HG02798 (cell line): ENCODE data around the gene JMJD1C.
"Not testable (repeated sequence)": the region's sequence is repeated elsewhere in the genome, so short reads cannot be mapped to it uniquely, and the experiment has no call there.

Experiments
- ATAC-seq: cut with Tn5 transposase; IDR thresholded peaks from one replicate; pipeline ENCODE4 v1.9.1; 2021; ENCODE audit warnings: mild to moderate bottlenecking; ENCODE audit not compliant: unreplicated experiment, poor library complexity

Gene JMJD1C

DNA sequence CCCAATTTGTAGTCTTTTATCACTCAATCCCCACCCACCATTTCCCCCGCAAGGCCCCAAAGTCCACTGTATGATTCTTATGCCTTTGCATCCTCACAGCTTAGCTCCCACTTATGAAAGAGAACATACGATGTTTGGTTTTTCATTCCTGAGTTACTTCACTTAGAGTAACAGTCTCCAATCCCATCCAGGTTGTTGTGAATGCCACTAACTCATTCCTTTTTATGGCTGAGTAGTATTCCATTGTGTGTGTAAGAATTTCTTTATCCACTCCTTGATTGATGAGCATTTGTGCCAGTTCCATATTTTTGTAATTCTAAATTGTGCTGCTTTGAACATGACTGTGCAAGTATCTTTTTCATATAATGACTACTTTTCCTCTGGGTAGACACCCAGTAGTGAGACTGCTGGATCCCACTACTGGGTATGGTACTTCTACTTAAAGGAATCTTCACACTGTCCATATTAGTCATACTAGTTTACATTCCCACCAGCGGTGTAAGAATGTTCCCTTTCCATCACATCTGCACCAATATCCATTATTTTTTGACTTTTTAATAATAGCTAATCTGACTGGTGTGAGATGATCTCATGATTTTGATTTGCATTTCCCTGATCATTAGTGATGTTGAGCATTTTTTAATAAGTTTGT, 152.6 kb downstream of the JMJD1C start:
- no peak for ATAC-seq

- ATAC-seq: no peak
These were observed 157.1 kb downstream of the JMJD1C start for GRCh38 chr10:63308628-63309027.

DNA sequence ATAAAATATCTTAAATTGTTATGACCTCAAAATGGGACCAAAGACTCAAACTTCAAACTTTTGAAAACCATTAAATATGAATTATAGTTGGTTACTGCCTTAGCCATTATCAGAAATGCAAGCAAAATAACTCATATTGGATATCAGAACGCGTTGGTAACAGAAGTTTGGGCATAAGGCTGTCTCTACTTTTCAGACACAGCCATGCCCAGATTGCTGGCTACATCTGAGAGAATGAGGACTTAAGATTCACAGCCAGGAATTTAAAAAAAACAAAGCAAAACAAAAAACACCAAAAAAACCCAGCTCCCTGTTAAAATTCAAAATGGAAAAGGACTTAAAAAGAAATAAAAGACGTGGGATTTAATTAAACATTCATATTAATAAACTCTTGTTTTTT, 161.6 kb downstream of the JMJD1C start:
- no peak for ATAC-seq

DNA sequence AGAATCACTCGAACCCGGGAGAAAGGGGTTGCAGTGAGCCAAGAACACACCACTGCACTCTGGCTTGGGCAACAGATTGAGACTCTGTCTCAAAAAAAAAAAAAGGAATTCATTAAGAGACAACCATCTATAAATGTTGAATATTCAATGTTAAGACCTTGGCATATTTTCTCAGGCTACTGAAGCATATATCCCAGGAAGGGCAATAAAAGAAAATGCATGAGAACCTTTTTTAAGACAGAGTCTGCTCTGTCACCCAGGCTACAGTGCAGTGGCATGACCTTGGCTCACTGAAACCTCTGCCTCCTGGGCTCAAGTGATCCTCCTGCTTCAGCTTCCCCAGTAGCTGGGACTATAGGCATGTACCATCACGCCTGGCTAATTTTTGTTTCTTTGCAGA, 165.0 kb downstream of the JMJD1C start:
- no peak for ATAC-seq

DNA sequence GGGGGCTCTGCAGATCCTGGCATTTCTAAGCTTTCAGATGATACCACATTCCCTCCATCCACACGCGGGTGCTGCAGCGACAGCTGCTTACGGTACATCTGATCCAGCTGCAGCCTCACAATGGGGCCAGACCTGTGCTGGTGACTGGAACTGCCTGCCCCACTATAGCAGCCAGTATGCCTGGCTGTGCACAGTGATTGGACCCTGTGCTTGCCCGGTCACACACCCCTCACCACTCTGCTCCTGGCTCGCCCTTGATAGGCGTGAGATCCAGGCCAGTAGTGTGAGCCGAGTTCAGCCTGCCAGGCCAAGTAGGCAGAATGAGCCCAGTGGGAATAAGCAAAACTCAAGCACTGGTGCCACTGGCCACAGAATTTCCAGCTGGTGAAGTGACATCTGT, 167.8 kb downstream of the JMJD1C start:
- ATAC-seq: no peak

GRCh38 chr10:63294781-63295180, 171.0 kb downstream of the JMJD1C start:
- ATAC-seq: no peak

GRCh38 chr10:63292847-63293246, 172.9 kb downstream of the JMJD1C start:
- ATAC-seq: not testable (repeated sequence)

DNA sequence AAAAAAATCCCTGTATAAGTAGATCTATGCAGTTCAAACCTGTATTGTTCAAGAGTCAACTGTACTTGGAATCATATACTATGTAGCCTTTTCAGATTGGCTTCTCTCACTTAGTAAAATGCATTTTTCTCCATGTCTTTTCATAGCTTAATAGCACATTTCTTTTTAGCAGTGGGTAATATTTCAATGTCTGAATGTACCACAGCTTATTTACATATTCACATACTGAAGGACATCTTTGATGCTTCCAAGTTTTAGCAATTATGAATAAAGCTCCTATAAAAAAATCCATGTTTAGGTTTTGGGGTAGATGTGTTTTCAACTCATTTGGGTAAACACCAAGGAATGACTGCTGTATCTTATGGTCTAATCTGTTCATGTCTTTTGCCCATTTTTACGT, 177.6 kb downstream of the JMJD1C start:
- no peak for ATAC-seq

GRCh38 chr10:63286754-63287264, 179.0 kb downstream of the JMJD1C start:
- ATAC-seq: peak; percentile 90

DNA sequence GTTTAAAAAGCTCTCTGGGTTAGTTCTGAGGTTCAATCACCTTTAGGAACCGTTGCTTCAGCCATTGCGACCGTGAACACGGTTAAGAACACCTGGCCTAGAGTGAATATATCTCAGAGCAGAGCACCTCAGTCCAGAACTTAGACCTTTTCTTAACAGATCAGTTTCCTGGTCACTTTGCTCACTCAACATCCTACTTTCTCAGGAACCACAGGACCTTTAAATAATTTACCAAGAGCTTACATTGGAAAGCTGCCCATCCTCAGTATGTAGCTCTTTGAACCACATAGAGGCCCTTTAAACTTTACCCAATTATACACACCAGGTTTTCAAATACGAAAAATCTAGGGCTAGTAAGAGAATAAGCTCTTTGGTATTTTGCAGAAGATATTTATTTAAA, 179.4 kb downstream of the JMJD1C start:
- ATAC-seq: peak; percentile 43

GRCh38 chr10:63283901-63284300, 181.9 kb downstream of the JMJD1C start:
- not testable (repeated sequence) for ATAC-seq

GRCh38 chr10:63283093-63283492, 182.7 kb downstream of the JMJD1C start:
- no peak for ATAC-seq

GRCh38 chr10:63281967-63282366, 183.8 kb downstream of the JMJD1C start:
- ATAC-seq: no peak

DNA sequence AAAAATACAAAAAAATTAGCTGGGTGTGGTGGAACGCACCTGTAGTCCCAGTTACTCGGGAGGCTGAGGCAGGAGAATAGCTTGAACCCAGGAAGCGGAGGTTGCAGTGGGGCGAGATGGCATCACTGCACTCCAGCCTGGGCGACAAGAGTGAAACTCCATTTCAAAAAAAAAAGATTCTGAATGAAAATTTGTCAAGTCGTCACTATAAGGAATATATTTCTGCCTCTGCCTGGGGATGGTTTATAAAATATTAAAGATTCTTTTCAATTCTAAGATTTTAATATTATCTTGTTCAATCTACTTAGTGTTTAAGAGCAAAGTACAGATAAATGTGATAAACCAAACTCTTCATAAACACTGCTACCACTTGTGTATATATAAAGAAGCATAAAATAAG, 185.4 kb downstream of the JMJD1C start:
- ATAC-seq: no peak

DNA sequence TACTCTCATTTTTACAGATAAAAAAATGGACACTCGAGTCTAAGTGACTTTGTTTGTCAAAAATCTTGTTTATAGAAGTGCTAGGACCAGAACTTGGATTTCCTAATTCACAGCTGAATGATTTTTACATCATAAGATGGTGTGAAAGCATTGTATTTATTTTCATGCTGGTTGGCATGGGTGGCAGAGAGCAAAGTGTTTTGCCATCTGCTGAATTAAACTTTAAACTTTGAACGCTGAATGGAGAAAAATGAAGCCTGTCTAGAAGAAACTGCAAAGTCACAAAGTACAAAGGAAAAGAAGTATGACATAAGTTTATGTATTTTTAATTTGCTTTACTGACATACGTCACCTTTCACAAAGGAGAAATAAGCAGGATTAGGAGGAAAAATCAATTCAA, 190.7 kb downstream of the JMJD1C start:
- no peak for ATAC-seq

- no peak for ATAC-seq
These were observed 192.2 kb downstream of the JMJD1C start for GRCh38 chr10:63273577-63273976.

DNA sequence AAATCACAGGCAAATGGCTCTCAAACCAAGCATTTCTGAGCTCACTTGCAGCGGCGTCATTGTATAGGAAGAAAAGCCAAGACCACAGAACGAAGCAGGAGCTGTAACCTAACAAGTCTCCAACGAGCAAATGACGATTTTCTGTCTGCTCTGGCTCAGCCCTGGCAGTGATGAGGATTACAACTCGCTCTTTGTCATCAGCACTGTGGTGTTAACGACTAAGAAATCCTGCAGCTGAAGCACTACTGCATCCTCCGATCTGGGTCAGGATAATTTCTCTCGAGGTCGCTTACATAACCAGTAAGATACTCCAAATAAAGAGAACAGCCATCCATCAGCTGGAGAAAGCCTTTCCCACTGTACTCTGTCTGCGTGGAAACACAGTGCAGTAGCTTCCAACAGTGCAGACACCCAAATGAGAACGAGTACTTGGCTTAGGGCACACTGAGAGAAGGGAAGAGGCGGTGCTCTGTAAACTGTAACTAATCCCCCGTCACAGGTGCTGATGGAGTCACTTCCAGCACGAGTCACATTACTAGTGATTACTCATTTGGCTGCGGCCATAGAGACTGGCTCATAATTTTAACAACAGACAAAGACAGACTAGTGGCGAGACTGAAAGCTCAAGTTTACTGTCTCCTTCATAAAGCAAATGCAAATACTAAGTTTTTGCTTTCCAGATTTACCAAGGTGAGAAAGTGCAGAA, 196.8 kb downstream of the JMJD1C start:
- ATAC-seq: peak; percentile 98

DNA sequence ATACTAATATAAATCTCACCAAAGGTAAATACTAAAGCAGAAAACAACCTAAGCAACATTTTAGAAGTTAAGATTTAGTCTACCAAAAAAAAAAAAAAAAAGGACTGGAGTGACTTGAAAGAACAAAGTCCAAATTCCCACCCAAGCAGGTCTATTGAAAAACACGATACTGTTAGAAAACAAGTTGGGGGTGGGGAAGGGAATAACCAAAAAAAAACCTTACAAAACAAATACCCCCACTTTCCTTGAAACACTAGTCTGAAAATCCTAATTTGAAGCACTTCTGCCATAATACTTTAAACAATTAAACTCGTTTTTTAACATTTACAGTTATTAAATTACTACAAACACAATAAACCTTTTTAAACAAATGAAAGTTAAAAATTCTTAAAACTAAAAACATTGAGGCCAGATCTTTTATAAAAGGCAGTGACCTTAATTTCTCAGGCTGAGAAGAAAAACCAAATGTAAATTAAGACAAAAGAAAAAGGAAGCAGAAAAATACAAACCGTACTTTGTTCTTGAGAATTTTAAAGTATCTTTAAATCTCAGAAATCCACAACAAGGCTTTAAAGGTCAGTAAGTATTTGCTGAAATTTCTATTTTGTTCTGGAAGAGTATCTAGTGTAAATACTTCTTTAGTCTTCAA, 197.5 kb downstream of the JMJD1C start:
- ATAC-seq: no peak

DNA sequence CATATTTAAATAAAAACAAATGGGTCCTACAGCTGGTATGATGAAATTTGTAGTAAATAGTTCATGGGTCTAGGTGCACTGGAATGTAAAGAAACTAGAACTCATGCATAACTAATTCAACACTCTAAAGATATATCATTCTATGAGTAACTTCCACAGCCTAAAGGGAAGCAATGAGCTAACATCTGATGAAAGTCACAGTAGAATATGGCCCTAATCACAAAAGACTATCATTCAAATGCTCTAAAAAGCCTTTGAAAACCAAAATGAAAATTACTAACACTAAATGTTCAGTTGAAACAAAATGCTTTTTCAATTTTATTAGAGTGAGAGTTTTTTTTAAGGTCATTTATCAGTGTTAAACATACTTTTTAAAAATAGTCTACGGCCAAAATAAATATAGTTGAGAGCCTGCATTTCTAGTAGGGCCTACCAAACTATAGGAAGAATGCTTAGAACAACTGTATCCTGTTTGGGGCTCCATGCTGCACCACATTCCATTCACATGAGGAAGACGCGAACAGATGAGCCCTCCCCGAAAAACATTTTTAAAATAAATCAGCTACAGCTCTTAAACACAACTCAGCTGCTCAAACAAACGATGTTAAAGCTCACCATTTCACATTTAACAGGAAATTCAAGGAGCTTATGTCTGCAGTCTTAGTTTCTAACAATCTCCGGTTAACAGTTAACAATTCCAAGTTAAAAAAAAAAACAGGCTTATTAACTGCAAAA, 198.2 kb downstream of the JMJD1C start:
- ATAC-seq: no peak

GRCh38 chr10:63266391-63267316, 199.1 kb downstream of the JMJD1C start:
- no peak for ATAC-seq
